ENCODE results near the gene LEF1. TPM values are rescaled to one million over a fixed set of nuclear protein-coding genes. Genes with fewer than 3 reads are reported as not detected.

The LEF1 gene
- total and polyA plus RNA-seq, 2 donors (not counting 1 experiment from before 2014, with no cell fraction given): 2.4 to 5.1 TPM

DNA sequence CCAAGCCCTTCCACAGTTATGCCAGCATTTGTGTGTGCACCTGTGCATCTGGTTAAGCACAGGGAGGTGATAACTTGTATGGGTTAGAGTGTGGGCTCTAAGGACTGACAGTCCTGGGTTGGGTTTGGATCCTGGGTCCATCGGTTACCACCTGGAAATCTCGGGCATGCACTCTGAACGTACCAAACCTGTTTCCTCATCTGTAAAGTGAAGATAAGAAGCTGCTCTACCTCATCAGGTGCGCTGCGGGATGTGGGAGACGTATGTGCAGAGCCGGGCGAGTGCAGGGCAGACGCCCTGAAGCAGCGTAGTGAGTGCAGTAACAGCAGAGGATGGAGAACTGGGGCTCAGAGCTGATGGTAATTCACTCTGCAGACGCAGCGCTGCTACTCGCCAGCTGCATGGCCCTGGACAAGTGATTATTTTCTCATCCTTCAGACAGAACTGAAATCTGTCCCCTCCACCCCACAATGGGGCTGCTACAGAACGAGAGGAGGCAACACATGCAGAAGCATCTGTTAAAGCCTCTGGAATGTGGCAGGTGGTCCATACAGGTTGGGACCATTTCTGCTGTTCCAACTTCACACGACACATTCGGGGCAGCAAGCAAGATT lies 114.6 kb downstream of the LEF1 start:
- Histone ChIP-seq H3K4me3 (ENCODE audit: control extremely low read depth in 1 of 5, extremely low read depth in 1 of 5, insufficient read depth in 1 of 5, low read depth in 2 of 5, low read length in 4 of 5) (no peak overlapping the region), H3K4me1 (ENCODE audit: control insufficient read depth in 2 of 2, insufficient read depth in 2 of 2, low read length in 2 of 2) (no peaks in the 10 kb centered on the region), H3K9me3 (ENCODE audit: control extremely low read depth in 1 of 3, control insufficient read depth in 2 of 3, insufficient read depth in 1 of 3, low read length in 2 of 3) (no peaks in the 10 kb centered on the region), H2AFZ (ENCODE audit: insufficient read depth, low read depth, low read length, poor library complexity, severe bottlenecking) (no peak overlapping the region), H3K4me2 (replicated peaks; ENCODE audit: low read depth, low read length, poor library complexity, severe bottlenecking) (no peak overlapping the region), H3K36me3 (replicated peaks in 1 of 2; ENCODE audit: control extremely low read depth in 1 of 2, control insufficient read depth in 1 of 2, extremely low read depth in 1 of 2, insufficient read depth in 2 of 2, low read length in 1 of 2) (no peaks in the 10 kb centered on the region), H4K20me1 (ENCODE audit: control insufficient read depth, insufficient read depth, low read length, poor library complexity, severe bottlenecking) (no peaks in the 10 kb centered on the region), H3K27ac (ENCODE audit: low read length in 2 of 2) (no peak overlapping the region), H3K27me3 (replicated peaks in 1 of 4; ENCODE audit: control extremely low read depth in 1 of 4, control insufficient read depth in 3 of 4, insufficient read depth in 4 of 4, low read length in 3 of 4) (no peaks in the 10 kb centered on the region), H3K9ac (ENCODE audit: low read length) (no peak overlapping the region), H3K79me2 (ENCODE audit: control insufficient read depth, insufficient read depth, low read length) (no peaks in the 10 kb centered on the region)
- H3K4me1 Mint-ChIP-seq: peaks cover 6% of the 10 kb centered on the region
- 96% methylated on average over 14 of the region's 16 CpGs for WGBS (ENCODE audit: insufficient coverage)
- intact Hi-C loops (cut with micrococcal nuclease): no loop called here
- no peaks in the 10 kb centered on the region for H3K9me3 Mint-ChIP-seq (ENCODE audit: insufficient read depth)
- ChIA-PET POLR2A (no interaction called here), CTCF (interaction anchor here (0.5 kb wide), 1 partner anchor 1235 kb away, joined by 3 read pairs; no protein-coding TSS in a partner anchor)
- no peak overlapping the region for H3K4me3 Mint-ChIP-seq
- no peak for TF ChIP-seq EZH2 (IDR thresholded peaks at IDR 0.05; ENCODE audit: borderline replicate concordance, insufficient read depth, low read depth, low read length, poor library complexity, severe bottlenecking)
- TF ChIP-seq, protein P1, sequence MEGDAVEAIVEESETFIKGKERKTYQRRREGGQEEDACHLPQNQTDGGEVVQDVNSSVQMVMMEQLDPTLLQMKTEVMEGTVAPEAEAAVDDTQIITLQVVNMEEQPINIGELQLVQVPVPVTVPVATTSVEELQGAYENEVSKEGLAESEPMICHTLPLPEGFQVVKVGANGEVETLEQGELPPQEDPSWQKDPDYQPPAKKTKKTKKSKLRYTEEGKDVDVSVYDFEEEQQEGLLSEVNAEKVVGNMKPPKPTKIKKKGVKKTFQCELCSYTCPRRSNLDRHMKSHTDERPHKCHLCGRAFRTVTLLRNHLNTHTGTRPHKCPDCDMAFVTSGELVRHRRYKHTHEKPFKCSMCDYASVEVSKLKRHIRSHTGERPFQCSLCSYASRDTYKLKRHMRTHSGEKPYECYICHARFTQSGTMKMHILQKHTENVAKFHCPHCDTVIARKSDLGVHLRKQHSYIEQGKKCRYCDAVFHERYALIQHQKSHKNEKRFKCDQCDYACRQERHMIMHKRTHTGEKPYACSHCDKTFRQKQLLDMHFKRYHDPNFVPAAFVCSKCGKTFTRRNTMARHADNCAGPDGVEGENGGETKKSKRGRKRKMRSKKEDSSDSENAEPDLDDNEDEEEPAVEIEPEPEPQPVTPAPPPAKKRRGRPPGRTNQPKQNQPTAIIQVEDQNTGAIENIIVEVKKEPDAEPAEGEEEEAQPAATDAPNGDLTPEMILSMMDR (IDR thresholded peaks at IDR 0.05): no peak
- no peak for DNase-seq
- no peak for ATAC-seq (ENCODE audit: low read depth)
- peaks cover 5% of the 10 kb centered on the region for H3K27me3 Mint-ChIP-seq
- no peak overlapping the region for H3K27ac Mint-ChIP-seq

DNA sequence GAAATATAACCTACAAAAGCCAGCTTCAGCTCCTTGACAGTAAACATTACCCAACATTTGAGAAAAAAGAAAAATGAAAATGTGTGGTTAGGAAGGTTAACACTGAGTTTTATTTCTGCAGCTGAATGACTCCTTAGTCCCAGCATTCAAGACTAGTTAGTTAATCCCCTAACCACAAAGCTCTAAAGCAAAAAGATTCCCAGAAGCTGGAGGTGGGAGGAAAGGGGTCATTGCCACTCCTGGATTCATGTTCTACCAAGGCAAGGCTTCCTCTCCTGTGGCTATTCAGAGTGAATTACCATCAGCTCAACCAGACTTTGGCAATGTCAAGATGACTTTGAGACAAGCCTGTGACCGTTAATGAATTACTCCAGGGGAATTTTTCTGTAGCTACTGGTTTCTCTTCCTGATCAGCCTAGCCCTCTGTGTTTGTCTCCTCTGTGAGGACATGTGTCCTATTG lies 115.5 kb downstream of the LEF1 start:
- Histone ChIP-seq H3K4me1 (ENCODE audit: control insufficient read depth in 2 of 2, insufficient read depth in 2 of 2, low read length in 2 of 2) (no peaks in the 10 kb centered on the region), H3K4me2 (replicated peaks; ENCODE audit: low read depth, low read length, poor library complexity, severe bottlenecking) (no peak overlapping the region), H3K9me3 (ENCODE audit: control extremely low read depth in 1 of 3, control insufficient read depth in 2 of 3, insufficient read depth in 1 of 3, low read length in 2 of 3) (no peaks in the 10 kb centered on the region), H3K9ac (ENCODE audit: low read length) (no peak overlapping the region), H2AFZ (ENCODE audit: insufficient read depth, low read depth, low read length, poor library complexity, severe bottlenecking) (no peak overlapping the region), H3K27me3 (replicated peaks in 1 of 4; ENCODE audit: control extremely low read depth in 1 of 4, control insufficient read depth in 3 of 4, insufficient read depth in 4 of 4, low read length in 3 of 4) (no peaks in the 10 kb centered on the region), H3K36me3 (replicated peaks in 1 of 2; ENCODE audit: control extremely low read depth in 1 of 2, control insufficient read depth in 1 of 2, extremely low read depth in 1 of 2, insufficient read depth in 2 of 2, low read length in 1 of 2) (no peaks in the 10 kb centered on the region), H4K20me1 (ENCODE audit: control insufficient read depth, insufficient read depth, low read length, poor library complexity, severe bottlenecking) (no peaks in the 10 kb centered on the region), H3K4me3 (ENCODE audit: control extremely low read depth in 1 of 5, extremely low read depth in 1 of 5, insufficient read depth in 1 of 5, low read depth in 2 of 5, low read length in 4 of 5) (no peak overlapping the region), H3K27ac (ENCODE audit: low read length in 2 of 2) (no peak overlapping the region), H3K79me2 (ENCODE audit: control insufficient read depth, insufficient read depth, low read length) (no peaks in the 10 kb centered on the region)
- peaks cover 5% of the 10 kb centered on the region for H3K27me3 Mint-ChIP-seq
- DNase-seq (no peak), ATAC-seq (ENCODE audit: low read depth) (no peak)
- ChIA-PET POLR2A (no interaction called here), CTCF (no interaction called here)
- TF ChIP-seq, protein P1 (IDR thresholded peaks at IDR 0.05): no peak
- no peak for TF ChIP-seq EZH2 (IDR thresholded peaks at IDR 0.05; ENCODE audit: borderline replicate concordance, insufficient read depth, low read depth, low read length, poor library complexity, severe bottlenecking)
- no peaks in the 10 kb centered on the region for H3K9me3 Mint-ChIP-seq (ENCODE audit: insufficient read depth)
- H3K4me1 Mint-ChIP-seq: peaks cover 6% of the 10 kb centered on the region
- H3K27ac Mint-ChIP-seq: no peak overlapping the region
- intact Hi-C loops (cut with micrococcal nuclease): no loop called here
- 100% methylated on average over 1 of the region's 1 CpG for WGBS (ENCODE audit: insufficient coverage)
- H3K4me3 Mint-ChIP-seq: no peak overlapping the region

All from B cell (primary cell).